Measurements from ENCODE around the gene JPH3. TPM values are rescaled to one million over a fixed set of nuclear protein-coding genes. Genes with fewer than 3 reads are reported as not detected.

Gene JPH3
- total RNA-seq, 2 experiments from 2014 or later = not detected

DNA sequence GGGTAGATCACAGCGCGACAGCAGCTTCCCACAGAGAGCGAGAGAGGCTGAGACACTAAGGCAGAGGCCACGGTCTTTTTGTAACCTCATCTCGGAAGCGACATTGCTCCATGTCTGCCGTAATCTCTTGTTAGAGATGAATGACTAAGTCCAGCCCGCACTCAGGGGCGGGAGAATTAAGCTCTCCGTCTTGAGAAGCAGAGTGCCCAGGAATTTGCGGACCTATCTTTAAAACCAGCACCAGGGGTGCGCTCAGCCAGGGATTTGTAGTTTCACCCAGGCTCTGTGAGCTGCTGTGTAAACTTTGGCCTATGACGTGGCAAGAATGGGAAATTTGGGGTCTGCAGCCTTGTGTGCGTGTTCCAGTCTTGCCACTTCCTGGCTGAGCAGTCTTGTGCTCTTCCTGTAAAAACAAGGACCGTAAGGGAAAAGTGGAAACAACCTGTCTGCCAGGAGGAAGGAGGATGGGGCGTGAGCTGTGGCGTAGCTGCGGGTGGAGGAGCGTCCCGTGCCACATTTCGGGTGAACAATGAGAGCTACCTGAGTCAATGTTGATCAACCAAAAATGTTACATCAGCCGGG, 16.0 kb upstream of the JPH3 start:
- Mint-ChIP-seq H3K27me3 (peaks cover 67% of the 10 kb centered on the region), H3K36me3 (ENCODE audit: low read depth) (no peaks in the 10 kb centered on the region), H3K27ac (no peak overlapping the region), H3K9me3 (no peaks in the 10 kb centered on the region), H3K4me3 (no peak overlapping the region), H3K4me1 (ENCODE audit: low read depth) (no peaks in the 10 kb centered on the region)
- intact Hi-C loops (cut with DNase I, micrococcal nuclease) = no loop called here
- peaks cover 19 to 22% of the 10 kb centered on the region in 2 experiments for H3K27me3 ChIP-seq (ENCODE audit: control insufficient read depth in 1 of 2, insufficient read depth in 2 of 2, low read length in 2 of 2)
- TF ChIP-seq, protein P1, sequence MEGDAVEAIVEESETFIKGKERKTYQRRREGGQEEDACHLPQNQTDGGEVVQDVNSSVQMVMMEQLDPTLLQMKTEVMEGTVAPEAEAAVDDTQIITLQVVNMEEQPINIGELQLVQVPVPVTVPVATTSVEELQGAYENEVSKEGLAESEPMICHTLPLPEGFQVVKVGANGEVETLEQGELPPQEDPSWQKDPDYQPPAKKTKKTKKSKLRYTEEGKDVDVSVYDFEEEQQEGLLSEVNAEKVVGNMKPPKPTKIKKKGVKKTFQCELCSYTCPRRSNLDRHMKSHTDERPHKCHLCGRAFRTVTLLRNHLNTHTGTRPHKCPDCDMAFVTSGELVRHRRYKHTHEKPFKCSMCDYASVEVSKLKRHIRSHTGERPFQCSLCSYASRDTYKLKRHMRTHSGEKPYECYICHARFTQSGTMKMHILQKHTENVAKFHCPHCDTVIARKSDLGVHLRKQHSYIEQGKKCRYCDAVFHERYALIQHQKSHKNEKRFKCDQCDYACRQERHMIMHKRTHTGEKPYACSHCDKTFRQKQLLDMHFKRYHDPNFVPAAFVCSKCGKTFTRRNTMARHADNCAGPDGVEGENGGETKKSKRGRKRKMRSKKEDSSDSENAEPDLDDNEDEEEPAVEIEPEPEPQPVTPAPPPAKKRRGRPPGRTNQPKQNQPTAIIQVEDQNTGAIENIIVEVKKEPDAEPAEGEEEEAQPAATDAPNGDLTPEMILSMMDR (IDR thresholded peaks at IDR 0.05) = no peak
- no peak for ATAC-seq (ENCODE audit: poor library complexity)
- H3K4me3 ChIP-seq (ENCODE audit: low read length) = no peak overlapping the region
- ChIA-PET CTCF (no interaction called here), POLR2A (no interaction called here)
- H3K36me3 ChIP-seq (ENCODE audit: insufficient read depth, low read length) = no peaks in the 10 kb centered on the region
- H3K9me3 ChIP-seq (ENCODE audit: control insufficient read depth in 1 of 2, insufficient read depth in 1 of 2, low read length in 2 of 2) = peaks cover 0 to 7% of the 10 kb centered on the region in 2 experiments
- DNase-seq = no peak
- no peaks in the 10 kb centered on the region for H3K4me1 ChIP-seq (ENCODE audit: insufficient read depth, low read length)
- no peak overlapping the region for H3K27ac ChIP-seq (ENCODE audit: low read depth in 1 of 2, low read length in 2 of 2)

DNA sequence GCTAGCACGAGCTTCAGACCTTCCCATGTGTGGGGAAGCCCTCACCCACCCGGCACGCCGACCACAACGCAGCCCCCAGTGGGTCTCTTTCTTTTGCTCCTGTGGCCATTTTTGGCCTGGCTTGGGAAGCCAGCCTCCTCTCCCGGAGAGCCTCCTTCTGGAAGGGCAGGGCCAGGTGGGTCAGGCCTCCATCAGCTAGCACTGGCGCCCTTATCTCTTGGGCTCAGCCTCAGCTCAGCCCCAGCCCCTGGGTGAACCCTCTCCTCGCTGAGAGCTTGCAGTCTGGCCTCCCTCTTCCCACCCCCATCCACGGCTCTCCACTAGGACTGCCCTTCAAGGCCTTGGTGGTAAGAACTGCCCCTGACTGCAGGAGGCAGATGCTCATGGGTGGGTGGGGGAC, 14.7 kb upstream of the JPH3 start:
- no peaks in the 10 kb centered on the region for H3K36me3 Mint-ChIP-seq (ENCODE audit: low read depth)
- CTCF ChIA-PET = no interaction called here
- intact Hi-C loops (cut with DNase I, micrococcal nuclease) = loop anchor here (2.0 kb wide), 1 partner anchor 181 kb away; no protein-coding TSS in a partner anchor

DNA sequence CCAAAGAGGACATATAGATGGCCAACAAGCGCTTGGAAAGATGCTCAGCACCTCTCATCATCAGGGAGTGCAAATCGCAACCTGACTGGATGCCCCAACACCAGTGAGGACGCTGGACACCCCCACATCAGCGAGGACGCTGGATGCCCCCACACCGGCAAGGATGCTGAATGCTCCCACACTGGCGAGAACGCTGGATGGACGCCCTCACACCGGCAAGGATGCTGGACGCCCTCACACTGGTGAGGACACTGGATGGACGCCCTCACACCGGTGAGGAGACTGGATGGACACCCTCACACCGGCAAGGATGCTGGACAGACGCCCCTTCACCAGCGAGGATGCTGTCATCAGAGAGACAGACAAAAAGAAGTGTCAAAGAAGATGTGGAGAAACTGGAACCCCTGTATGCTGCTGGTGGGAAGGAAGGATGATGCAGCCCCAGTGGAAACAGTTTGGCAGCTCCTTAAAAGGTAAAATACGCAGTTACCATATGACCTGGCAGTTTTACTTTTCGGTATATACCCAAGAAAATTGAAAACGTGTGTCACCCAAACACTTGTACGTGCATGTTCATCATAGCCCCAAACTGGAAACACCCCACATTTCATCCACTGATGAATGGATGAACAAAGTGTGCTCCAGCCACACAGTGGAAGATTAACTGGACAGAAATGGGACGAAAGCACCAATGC, 10.1 kb upstream of the JPH3 start:
- H3K27me3 Mint-ChIP-seq = peaks cover 48% of the 10 kb centered on the region
- Histone ChIP-seq H3K27ac (ENCODE audit: low read depth in 1 of 2, low read length in 2 of 2) (no peak overlapping the region), H3K9me3 (ENCODE audit: control insufficient read depth in 1 of 2, insufficient read depth in 1 of 2, low read length in 2 of 2) (peaks cover 0 to 10% of the 10 kb centered on the region in 2 experiments), H3K27me3 (ENCODE audit: control insufficient read depth in 1 of 2, insufficient read depth in 2 of 2, low read length in 2 of 2) (peaks cover 3 to 16% of the 10 kb centered on the region in 2 experiments), H3K4me3 (ENCODE audit: low read length) (no peak overlapping the region), H3K36me3 (ENCODE audit: insufficient read depth, low read length) (no peaks in the 10 kb centered on the region), H3K4me1 (ENCODE audit: insufficient read depth, low read length) (no peaks in the 10 kb centered on the region)
- no peaks in the 10 kb centered on the region for H3K9me3 Mint-ChIP-seq
- no peak for DNase-seq
- no peaks in the 10 kb centered on the region for H3K4me1 Mint-ChIP-seq (ENCODE audit: low read depth)
- H3K27ac Mint-ChIP-seq = no peak overlapping the region
- POLR2A ChIA-PET = no interaction called here
- H3K36me3 Mint-ChIP-seq (ENCODE audit: low read depth) = no peaks in the 10 kb centered on the region
- intact Hi-C loops (cut with DNase I, micrococcal nuclease) = no loop called here
- CTCF ChIA-PET = no interaction called here
- ATAC-seq (ENCODE audit: poor library complexity) = no peak
- TF ChIP-seq, protein P1 (IDR thresholded peaks at IDR 0.05) = no peak
- no peak overlapping the region for H3K4me3 Mint-ChIP-seq

More for the DNA sequence above, 14.7 kb upstream of the JPH3 start:
- ATAC-seq (ENCODE audit: poor library complexity) = no peak
- TF ChIP-seq, protein P1 (IDR thresholded peaks at IDR 0.05) = no peak
- no peak for DNase-seq
- H3K27me3 Mint-ChIP-seq = peaks cover 62% of the 10 kb centered on the region
- POLR2A ChIA-PET = no interaction called here
- Histone ChIP-seq H3K27me3 (ENCODE audit: control insufficient read depth in 1 of 2, insufficient read depth in 2 of 2, low read length in 2 of 2) (peaks cover 11 to 17% of the 10 kb centered on the region in 2 experiments), H3K9me3 (ENCODE audit: control insufficient read depth in 1 of 2, insufficient read depth in 1 of 2, low read length in 2 of 2) (peaks cover 0 to 1% of the 10 kb centered on the region in 2 experiments), H3K27ac (ENCODE audit: low read depth in 1 of 2, low read length in 2 of 2) (no peak overlapping the region), H3K4me3 (ENCODE audit: low read length) (no peak overlapping the region), H3K36me3 (ENCODE audit: insufficient read depth, low read length) (no peaks in the 10 kb centered on the region), H3K4me1 (ENCODE audit: insufficient read depth, low read length) (no peaks in the 10 kb centered on the region)
- H3K9me3 Mint-ChIP-seq = no peaks in the 10 kb centered on the region
- no peaks in the 10 kb centered on the region for H3K4me1 Mint-ChIP-seq (ENCODE audit: low read depth)
- no peak overlapping the region for H3K27ac Mint-ChIP-seq
- H3K4me3 Mint-ChIP-seq = no peak overlapping the region

Measured in CD4-positive, alpha-beta T cell (primary cell).